H1 (cell line): ENCODE data around the gene NAA40. TPM values are rescaled to one million over a fixed set of nuclear protein-coding genes. Genes with fewer than 3 reads are reported as not detected.
A peak's percentile ranks its signal among the peaks of the same experiment; 100 is the strongest.

Source experiments
- ASH2L ChIP-seq: fragments of 200-600, 300-600 bp; sonication (generic); IDR thresholded peaks from one replicate; pipeline ENCODE4 v1.7.1; 2017; ENCODE audit warnings: low read length
- ATF3 ChIP-seq: IDR thresholded peaks from 2 replicates; pipeline ENCODE4 v1.6.1; 2011; ENCODE audit warnings: low read depth, mild to moderate bottlenecking, low read length; ENCODE audit not compliant: insufficient read depth
- CBX5 ChIP-seq: fragments of 300-800, 300-1000 bp; sonication (generic); IDR thresholded peaks from 2 replicates; pipeline ENCODE4 v1.7.1; 2016; ENCODE audit warnings: antibody characterized with exemption, low read length, low read depth
- CTBP2 ChIP-seq: IDR thresholded peaks from 2 replicates; pipeline ENCODE4 v1.7.0; 2011; ENCODE audit warnings: borderline replicate concordance, mild to moderate bottlenecking, moderate library complexity, mixed read lengths, low read length; ENCODE audit not compliant: insufficient read depth, insufficient read length
- EZH2 ChIP-seq: fragments of 200-600 bp; sonication (generic); IDR thresholded peaks from 2 replicates; pipeline ENCODE4 v1.7.1; 2012; ENCODE audit warnings: low read depth, mild to moderate bottlenecking, moderate library complexity, low read length, inconsistent platforms; ENCODE audit not compliant: severe bottlenecking
- HDAC2 ChIP-seq, 2 experiments: fragments of 300-600 bp in 1 of 2; sonication (generic) in 1 of 2; IDR thresholded peaks; 2 replicates each; pipeline ENCODE4 v1.6.1; 2011 to 2012; ENCODE audit warnings: low read depth in 2 of 2, low read length in 2 of 2, mild to moderate bottlenecking in 2 of 2, moderate library complexity in 2 of 2, borderline replicate concordance in 1 of 2, inconsistent platforms in 1 of 2
- HDAC6 ChIP-seq: IDR thresholded peaks from one replicate; pipeline ENCODE4 v1.7.1; 2012; ENCODE audit warnings: low read depth, mild to moderate bottlenecking, inconsistent platforms, low read length, moderate library complexity
- KDM1A ChIP-seq: fragments of 200-600, 300-600 bp; sonication (generic); IDR thresholded peaks from 2 replicates; pipeline ENCODE4 v1.7.1; 2016; ENCODE audit warnings: mild to moderate bottlenecking, low read length, borderline replicate concordance
- MAFK ChIP-seq: IDR thresholded peaks from 2 replicates; pipeline ENCODE4 v1.6.1; 2012; ENCODE audit warnings: low read depth, mild to moderate bottlenecking, improper control_type of control experiment, low read length
- MAX ChIP-seq: IDR thresholded peaks from 2 replicates; pipeline ENCODE4 v1.6.1; 2012; ENCODE audit warnings: inconsistent platforms
- PHF8 ChIP-seq: fragments of 200-600 bp; sonication (generic); conservative IDR thresholded peaks from 2 replicates; pipeline ENCODE4 v1.7.1; 2012; ENCODE audit warnings: low read depth, mild to moderate bottlenecking, inconsistent platforms, low read length, moderate library complexity
- POLR2AphosphoS5 ChIP-seq: IDR thresholded peaks from 2 replicates; pipeline ENCODE4 v1.6.1; 2011; ENCODE audit warnings: low read depth, low read length
- RFX5 ChIP-seq: IDR thresholded peaks from 2 replicates; pipeline ENCODE4 v1.6.1; 2011; ENCODE audit warnings: low read depth, low read length, improper control_type of control experiment, borderline replicate concordance
- SIN3A ChIP-seq, 2 experiments: IDR thresholded peaks in 1 of 2; conservative IDR thresholded peaks in 1 of 2; 2 replicates each; pipeline ENCODE4 v1.6.1; 2011 to 2012; ENCODE audit warnings: low read length in 2 of 2, improper control_type of control experiment in 1 of 2, low read depth in 1 of 2, mild to moderate bottlenecking in 1 of 2
- SP2 ChIP-seq: IDR thresholded peaks from 2 replicates; pipeline ENCODE4 v1.6.1; 2012; ENCODE audit warnings: mild to moderate bottlenecking, low read length, inconsistent platforms
- SUZ12 ChIP-seq: fragments of 200-600 bp; sonication (generic); IDR thresholded peaks from 2 replicates; pipeline ENCODE4 v1.6.1; 2012; ENCODE audit warnings: mild to moderate bottlenecking, inconsistent platforms, low read length, moderate library complexity, mixed read lengths
- polyA plus RNA-seq, 7 experiments: library from polyadenylated mRNA; depleted of rRNA in 3 of 7; stranded (reverse) in 5 of 7; unstranded in 2 of 7; fragments of >200 nt in 5 of 7; fragments of 200-250 nt in 2 of 7; gene quantifications; 1 replicate in 5 of 7; 2 replicates in 1 of 7; 4 replicates in 1 of 7; pipeline versions ENCODE4 v1.2.1 to v1.2.3, GENCODE V29; 2011 to 2013; ENCODE audit warnings: missing spikeins in 2 of 7, mixed read lengths in 2 of 7
- total RNA-seq: library from RNA; stranded (reverse); fragmentation: NEBNext Ultra II Directional; extraction: Animal tissue kit (Norgen Biotek cat#: 25700); gene quantifications from 2 replicates; pipeline ENCODE4 v1.2.1, GENCODE V29; 2021
- TF ChIP-seq, protein P1 (sequence below): IDR thresholded peaks from 2 replicates; pipeline ENCODE4 v1.6.1; 2012; ENCODE audit warnings: inconsistent platforms
- TF ChIP-seq, protein P2 (sequence below), 3 experiments: IDR thresholded peaks; 1 replicate in 2 of 3; 2 replicates in 1 of 3; pipeline versions ENCODE4 v1.5.1 to v1.6.1; 2011; ENCODE audit warnings: low read length in 3 of 3, mild to moderate bottlenecking in 3 of 3, inconsistent platforms in 2 of 3, low read depth in 1 of 3, moderate library complexity in 1 of 3; ENCODE audit not compliant: insufficient read depth in 1 of 3; ENCODE audit errors: control extremely low read depth in 1 of 3

NAA40 gene
- total and polyA plus RNA-seq, 2 of the 8 experiments (the other 6 are each of a cell fraction or from before 2014, with no cell fraction given) = 20.0 to 31.1 TPM

DNA sequence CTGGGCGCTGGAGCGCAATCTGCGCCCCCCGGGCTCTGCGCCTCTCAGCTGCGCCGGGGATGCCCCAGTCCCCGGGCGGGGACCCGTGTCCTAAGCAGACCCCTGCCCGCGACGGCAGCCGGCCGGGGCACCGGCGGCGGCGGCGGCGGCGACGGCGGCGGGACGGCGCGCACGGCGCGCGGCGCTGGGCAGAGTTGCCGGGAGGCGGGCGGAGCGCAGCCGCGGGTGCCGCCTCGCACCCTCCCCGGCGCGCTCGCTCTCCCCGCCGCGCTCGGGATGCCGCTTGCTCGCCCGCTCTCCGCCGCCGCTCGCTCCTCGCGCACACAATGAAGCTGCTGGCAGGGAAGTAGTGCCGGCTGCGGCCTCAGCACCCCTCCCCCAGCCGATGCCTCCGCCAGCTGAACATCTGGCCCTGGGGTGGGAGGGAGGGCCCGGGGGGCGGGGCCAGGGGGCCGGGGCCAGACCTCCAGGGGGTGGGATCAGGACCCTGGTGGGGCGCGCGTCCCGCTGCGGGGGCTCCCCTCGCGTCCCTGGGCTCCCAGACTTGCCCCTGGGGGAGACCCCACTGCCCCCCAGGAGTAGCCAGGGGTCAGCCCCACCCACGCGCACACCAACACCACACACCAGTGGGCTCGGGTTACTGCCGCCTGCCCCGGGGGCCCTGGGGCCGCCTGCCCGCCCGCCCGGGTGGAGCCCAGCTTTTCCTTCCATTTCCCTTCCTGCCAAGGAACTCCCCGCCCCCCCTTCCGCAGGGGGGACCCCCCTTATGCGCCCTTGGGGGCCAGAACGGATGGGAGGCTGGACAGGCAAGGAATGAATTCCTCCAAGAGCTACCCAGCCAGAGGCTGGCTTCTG is 21.7 kb upstream of the NAA40 start, which contains the start of gene RCOR2 (continued):
- 0 out of 2 replicates have a peak, but pooled peaks have one; percentile 13 for TF ChIP-seq PHF8
- no peak for TF ChIP-seq HDAC2 (IDR thresholded peaks at IDR 0.05; ENCODE audit: borderline replicate concordance in 1 of 2, low read depth in 2 of 2, low read length in 2 of 2)
- no peak for TF ChIP-seq RFX5
- TF ChIP-seq, protein P1, sequence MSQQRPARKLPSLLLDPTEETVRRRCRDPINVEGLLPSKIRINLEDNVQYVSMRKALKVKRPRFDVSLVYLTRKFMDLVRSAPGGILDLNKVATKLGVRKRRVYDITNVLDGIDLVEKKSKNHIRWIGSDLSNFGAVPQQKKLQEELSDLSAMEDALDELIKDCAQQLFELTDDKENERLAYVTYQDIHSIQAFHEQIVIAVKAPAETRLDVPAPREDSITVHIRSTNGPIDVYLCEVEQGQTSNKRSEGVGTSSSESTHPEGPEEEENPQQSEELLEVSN = no peak
- no peak for TF ChIP-seq MAFK
- TF ChIP-seq CBX5 = no peak
- no peak for TF ChIP-seq HDAC6
- TF ChIP-seq POLR2AphosphoS5 = peak; percentile 84; the same call in 1 of the 2 replicates
- no peak for TF ChIP-seq ATF3
- TF ChIP-seq MAX = peak; percentile 76
- TF ChIP-seq SIN3A (conservative IDR thresholded peaks at IDR 0.05 in 1 of 2, IDR thresholded peaks at IDR 0.05 in 1 of 2; ENCODE audit: low read depth in 1 of 2, low read length in 2 of 2) = 0 out of 4 replicates have a peak, but pooled peaks have one; percentile 24
- TF ChIP-seq SP2 = no peak
- TF ChIP-seq, protein P2, sequence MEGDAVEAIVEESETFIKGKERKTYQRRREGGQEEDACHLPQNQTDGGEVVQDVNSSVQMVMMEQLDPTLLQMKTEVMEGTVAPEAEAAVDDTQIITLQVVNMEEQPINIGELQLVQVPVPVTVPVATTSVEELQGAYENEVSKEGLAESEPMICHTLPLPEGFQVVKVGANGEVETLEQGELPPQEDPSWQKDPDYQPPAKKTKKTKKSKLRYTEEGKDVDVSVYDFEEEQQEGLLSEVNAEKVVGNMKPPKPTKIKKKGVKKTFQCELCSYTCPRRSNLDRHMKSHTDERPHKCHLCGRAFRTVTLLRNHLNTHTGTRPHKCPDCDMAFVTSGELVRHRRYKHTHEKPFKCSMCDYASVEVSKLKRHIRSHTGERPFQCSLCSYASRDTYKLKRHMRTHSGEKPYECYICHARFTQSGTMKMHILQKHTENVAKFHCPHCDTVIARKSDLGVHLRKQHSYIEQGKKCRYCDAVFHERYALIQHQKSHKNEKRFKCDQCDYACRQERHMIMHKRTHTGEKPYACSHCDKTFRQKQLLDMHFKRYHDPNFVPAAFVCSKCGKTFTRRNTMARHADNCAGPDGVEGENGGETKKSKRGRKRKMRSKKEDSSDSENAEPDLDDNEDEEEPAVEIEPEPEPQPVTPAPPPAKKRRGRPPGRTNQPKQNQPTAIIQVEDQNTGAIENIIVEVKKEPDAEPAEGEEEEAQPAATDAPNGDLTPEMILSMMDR (IDR thresholded peaks at IDR 0.05; ENCODE audit: control extremely low read depth in 1 of 3, insufficient read depth in 1 of 3, low read depth in 1 of 3, low read length in 3 of 3) = no peak
- TF ChIP-seq ASH2L = no peak
- TF ChIP-seq CTBP2 = no peak
- TF ChIP-seq KDM1A = no peak
- TF ChIP-seq EZH2 = no peak
- TF ChIP-seq SUZ12 = no peak
